ENCODE measurements around the gene CTDSP2.
"Not testable (repeated sequence)": the region's sequence is repeated elsewhere in the genome, so short reads cannot be mapped to it uniquely, and the experiment has no call there.

Gene CTDSP2

DNA sequence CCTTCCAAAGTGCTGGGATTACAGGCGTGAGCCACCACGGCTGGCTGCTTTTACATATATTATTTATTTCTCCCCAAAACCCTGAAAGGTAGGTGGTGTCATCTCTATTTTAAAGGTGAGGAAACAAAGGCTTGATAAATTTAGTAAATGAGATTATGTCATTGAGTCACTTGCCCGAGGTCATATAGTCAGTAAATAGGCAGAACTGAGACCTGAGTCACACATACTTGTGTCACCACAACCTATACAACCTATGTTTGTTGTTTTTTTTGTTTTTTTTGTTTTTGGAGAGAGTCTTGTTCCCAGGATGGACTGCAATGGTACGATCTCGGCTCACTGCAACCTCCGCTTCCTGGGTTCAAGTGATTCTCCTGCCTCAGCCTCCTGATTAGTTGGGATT lies 51.2 kb downstream of the CTDSP2 start:
- peak; percentile 69 for DNase-seq (ENCODE audit: low read depth, low spot score)
- H3K27ac ChIP-seq = peak overlapping the region; percentile 32

DNA sequence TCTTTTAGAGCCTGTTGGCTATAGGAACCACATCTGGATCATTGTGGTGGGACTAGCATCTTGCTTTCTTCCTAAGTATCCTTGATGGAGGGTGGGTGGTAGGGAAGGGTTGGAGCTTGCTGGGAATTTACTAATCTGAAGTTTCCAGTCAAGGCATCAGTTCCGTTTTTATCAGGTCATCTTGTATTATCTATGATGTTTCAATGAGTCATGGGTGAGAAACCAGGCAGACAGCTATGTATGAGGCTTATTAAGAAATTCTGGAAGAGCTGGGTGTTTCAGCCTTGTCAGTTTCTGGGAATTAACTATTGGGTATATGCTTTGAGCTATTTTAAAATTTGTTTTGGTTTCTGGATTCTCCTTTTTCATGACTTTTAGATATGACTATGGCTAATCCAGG lies 52.6 kb downstream of the CTDSP2 start:
- DNase-seq (ENCODE audit: low read depth, low spot score) = peak; percentile 65
- peak overlapping the region; percentile 53 for H3K27ac ChIP-seq

GRCh38 chr12:57783861-57784260 lies 62.7 kb downstream of the CTDSP2 start:
- no peak for DNase-seq (ENCODE audit: low read depth, low spot score)
- no peak overlapping the region for H3K27ac ChIP-seq

DNA sequence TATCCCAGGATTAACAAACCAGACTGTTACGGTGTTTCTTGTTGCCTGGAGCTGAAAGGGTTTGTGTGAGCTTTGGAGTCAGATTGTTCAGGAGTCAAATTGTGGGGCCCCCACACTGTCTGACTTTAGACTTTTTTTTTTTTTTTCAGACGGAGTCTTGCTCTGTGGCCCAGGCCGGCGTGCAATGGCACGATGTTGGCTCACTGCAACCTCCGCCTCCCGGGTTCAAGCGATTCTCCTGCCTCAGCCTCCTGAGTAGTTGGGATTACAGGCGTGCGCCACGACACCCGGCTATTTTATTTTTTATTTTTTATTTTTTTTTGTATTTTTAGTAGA lies 63.1 kb downstream of the CTDSP2 start:
- H3K27ac ChIP-seq = no peak overlapping the region
- no peak for DNase-seq (ENCODE audit: low read depth, low spot score)

DNA sequence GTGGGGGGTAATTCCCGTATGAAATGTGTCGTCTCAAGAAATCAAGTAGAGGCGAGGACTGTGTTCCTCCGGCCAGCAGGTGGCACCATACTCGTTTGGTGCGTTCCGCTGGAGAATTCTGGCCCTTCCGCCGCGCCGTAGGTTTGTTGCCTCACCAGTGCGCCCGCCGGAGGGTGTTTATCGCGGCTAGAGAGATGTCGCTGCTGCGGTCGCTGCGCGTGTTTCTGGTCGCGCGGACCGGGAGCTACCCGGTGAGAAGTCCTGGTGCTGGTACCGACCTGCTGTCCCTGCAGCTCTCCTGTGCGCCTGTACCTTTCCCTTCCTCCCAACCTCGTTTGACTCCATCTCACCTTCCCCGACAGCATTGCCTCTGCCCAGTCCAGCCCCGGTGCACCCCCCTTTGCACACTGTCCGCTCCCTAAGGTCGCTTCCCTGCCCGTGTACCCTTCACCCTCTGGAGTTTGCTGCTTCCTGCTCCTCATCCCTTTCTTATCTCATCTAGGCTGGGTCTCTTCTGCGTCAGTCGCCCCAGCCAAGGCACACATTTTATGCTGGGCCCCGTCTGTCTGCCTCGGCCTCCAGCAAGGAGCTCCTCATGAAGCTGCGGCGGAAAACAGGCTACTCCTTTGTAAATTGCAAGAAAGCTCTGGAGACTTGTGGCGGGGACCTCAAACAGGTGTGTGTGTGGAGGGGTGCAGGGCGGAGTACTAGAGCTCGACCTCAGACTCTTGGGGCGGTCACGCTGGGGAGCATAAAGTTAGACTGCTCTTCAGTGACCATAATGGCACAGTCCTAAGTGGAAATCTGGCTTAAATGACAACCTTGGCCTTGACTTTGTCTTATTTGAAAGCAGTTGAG lies 63.7 kb downstream of the CTDSP2 start, which contains the start of gene TSFM:
TSFM (plus strand) TSS at position 180 of the 858 bp plus-strand sequence; CDS start at position 195, 15 bp downstream.
- DNase-seq (ENCODE audit: low read depth, low spot score) = peak; percentile 67
- H3K27ac ChIP-seq = peak within 1 kb of the TSS; percentile 23

- no peak for DNase-seq (ENCODE audit: low read depth, low spot score)
- H3K27ac ChIP-seq = no peak overlapping the region
These were observed 64.3 kb downstream of the CTDSP2 start for GRCh38 chr12:57782243-57782607.

DNA sequence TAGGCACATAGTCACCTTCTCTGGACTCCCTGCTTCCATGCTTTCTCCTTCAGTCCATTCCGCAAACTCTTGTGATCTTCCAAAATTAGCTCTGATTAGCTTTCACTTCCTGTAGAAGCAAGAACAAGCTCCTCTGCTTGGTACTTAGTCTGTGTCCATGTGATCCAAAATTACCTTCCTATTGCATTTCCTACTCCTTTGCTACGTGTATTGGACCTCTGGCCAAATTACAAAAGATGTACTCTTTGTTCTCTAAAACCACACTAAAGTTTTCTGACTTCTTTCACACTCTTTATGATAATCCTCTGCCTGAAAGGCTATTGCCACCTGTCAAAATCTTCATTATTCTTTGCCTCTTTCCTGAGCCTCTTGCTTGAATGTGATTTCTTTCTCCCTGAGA lies 64.7 kb downstream of the CTDSP2 start:
- no peak for DNase-seq (ENCODE audit: low read depth, low spot score)

GRCh38 chr12:57781244-57781643 lies 65.3 kb downstream of the CTDSP2 start:
- no peak overlapping the region for H3K27ac ChIP-seq
- no peak for DNase-seq (ENCODE audit: low read depth, low spot score)

More for the DNA sequence above, 64.7 kb downstream of the CTDSP2 start:
- no peak overlapping the region for H3K27ac ChIP-seq

DNA sequence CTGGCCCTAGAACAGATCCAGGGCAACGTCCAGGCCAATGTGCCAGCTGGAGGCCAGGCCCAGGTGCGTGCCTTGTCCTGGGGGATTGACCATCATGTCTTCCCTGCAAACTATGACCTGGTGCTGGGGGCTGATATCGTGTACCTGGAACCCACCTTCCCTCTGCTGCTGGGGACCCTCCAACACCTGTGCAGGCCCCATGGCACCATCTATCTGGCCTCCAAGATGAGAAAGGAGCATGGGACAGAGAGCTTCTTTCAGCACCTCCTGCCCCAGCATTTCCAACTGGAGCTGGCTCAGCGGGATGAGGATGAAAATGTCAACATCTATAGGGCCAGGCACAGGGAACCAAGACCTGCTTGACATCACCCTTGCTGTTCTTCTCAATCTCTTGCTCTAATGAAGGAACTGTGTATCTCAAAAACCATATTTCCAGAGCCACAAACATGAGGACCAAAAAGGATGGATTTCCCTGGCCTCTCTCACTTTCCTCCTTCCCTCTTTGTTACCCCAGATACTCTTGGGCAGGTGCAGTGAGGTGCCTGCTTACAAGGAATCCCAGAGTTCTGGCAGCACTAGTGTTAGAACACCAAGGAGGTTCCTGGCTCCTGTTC lies 66.1 kb downstream of the CTDSP2 start:
- H3K27ac ChIP-seq = no peak overlapping the region
- no peak for DNase-seq (ENCODE audit: low read depth, low spot score)

GRCh38 chr12:57779736-57780135 lies 66.8 kb downstream of the CTDSP2 start:
- no peak for DNase-seq (ENCODE audit: low read depth, low spot score)
- H3K27ac ChIP-seq = no peak overlapping the region

DNA sequence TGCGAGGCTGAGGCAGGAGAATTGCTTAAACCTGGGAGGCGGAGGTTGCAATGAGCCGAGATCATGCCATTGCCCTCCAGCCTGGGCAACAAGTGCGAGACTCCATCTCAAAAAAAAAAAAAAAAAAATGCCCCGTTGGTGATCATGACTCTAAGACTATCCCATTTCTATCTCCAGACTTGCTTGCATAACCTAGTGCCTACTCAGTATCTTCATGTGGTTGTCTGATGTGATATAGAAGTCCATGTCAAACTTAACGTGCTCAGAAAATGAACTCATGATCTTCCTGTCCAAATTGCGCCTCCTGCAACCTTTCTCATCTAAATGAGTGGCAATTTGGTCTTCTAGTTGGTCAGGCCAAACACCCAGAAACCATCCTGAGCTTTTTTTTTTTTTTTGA lies 68.6 kb downstream of the CTDSP2 start:
- H3K27ac ChIP-seq = no peak overlapping the region
- no peak for DNase-seq (ENCODE audit: low read depth, low spot score)

DNA sequence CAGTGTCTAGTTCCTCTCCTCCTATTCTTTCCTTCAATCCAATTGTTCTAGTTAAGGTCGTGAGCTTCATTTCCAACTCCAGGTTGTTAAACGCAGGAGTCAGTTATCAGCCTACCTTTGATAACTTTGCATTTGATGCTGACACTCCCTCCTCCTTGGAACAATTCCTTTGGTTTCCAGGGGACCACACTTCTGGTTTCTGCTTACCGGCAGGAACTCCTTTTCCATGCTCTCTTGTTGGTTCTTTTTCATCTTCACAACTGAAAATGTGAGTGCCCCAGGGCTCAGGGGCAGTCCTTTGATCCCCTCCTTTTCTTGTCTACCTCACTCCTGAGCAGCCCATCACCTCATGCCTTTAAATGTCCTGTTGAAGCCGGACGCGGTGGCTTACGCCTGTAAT lies 69.2 kb downstream of the CTDSP2 start:
- DNase-seq (ENCODE audit: low read depth, low spot score) = no peak
- no peak overlapping the region for H3K27ac ChIP-seq

GRCh38 chr12:57776247-57776587 lies 70.3 kb downstream of the CTDSP2 start:
- no peak overlapping the region for H3K27ac ChIP-seq
- no peak for DNase-seq (ENCODE audit: low read depth, low spot score)

DNA sequence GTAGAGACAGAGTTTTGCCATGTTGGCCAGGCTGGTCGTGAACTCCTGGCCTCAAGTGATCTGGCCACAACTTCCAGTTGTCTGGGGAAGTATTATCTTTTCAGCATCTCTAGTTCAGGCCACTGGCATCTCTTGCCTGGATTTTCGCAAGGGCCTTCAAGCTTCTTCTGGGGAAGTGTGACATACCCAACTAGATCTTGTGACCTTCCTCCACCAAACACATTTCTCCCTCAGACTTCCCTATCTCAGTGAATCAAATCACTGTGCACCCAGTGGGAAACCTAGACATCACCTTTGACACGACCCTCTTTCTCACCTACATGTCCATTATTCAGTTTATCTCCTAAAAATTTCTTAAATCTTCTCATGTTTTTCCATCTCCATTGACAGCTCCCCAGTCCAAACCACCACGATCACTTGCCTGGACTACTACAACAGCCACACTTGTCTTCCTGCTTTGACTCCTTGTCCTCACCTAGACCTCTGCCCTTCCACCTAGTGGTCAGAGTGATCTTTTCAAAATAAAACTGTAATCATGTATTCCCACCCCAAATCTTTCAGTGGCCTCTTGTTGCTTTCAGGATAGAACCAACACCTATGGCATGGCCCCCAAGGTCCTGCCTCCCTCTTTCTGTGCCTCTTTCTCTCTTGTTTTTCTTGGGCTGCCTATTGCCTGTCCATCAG lies 70.8 kb downstream of the CTDSP2 start:
- no peak overlapping the region for H3K27ac ChIP-seq
- DNase-seq (ENCODE audit: low read depth, low spot score) = no peak

- no peak overlapping the region for H3K27ac ChIP-seq
- no peak for DNase-seq (ENCODE audit: low read depth, low spot score)
These were observed 71.5 kb downstream of the CTDSP2 start for GRCh38 chr12:57775044-57775443.

DNA sequence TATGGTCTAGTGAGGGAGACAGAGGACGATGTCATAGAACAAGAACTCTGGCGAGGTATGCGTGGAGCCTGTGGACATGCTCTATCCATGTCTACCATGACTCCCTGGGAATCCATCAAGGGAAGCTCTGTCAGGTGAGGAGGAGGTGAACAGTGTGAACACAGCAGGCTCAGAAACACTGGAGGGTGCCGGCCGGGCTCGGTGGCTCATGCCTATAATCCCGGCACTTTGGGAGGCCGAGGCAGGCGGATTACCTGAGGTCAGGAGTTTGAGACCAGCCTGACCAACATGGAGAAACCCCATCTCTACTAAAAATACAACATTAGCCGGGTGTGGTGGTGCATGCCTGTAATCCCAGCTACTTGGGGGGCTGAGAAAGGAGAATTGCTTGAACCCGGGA lies 71.9 kb downstream of the CTDSP2 start:
- not testable (repeated sequence) for DNase-seq (ENCODE audit: low read depth, low spot score)

GRCh38 chr12:57772429-57773322 lies 73.9 kb downstream of the CTDSP2 start, which contains the start of gene EEF1AKMT3:
Gene EEF1AKMT3 (plus strand): TSS chr12:57772614. CDS start chr12:57772725, 111 bp downstream.
- H3K27ac ChIP-seq = peak within 1 kb of the TSS; percentile 82
- DNase-seq (ENCODE audit: low read depth, low spot score) = no peak

More for the DNA sequence above, 71.9 kb downstream of the CTDSP2 start:
- not testable (repeated sequence) for H3K27ac ChIP-seq

DNA sequence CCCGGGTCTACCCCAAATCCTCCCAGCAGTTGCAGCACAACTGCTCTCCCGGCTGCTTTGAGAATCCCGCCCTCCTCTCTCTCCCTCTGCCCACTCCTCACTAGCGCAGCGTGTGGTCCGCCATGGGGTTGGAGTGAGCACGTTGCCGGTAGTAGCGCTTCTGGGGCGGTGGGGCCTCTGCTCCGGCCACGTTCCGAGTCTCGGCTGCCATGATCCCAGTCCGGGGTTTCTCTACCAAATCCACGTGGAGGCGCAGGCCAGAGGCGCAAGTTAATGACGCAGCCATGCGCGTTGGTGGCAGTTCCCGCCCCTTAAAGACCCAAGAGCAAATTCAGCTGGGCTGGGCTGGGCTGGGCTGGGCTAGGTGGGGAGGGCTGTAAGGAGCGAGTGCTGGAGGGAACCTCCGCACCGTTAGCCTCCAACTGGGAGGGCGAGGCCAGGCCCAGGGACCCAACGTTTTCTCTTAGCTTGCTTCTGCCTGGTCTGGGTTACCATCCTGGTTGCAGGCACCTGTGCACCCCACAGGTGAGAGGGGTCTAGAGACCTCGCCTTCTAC lies 74.6 kb downstream of the CTDSP2 start, which contains the start of gene METTL1:
METTL1 (minus strand) TSS at position 233 of the 556 bp plus-strand sequence; CDS start at position 211, 22 bp downstream.
- peak within 1 kb of the TSS; percentile 82 for H3K27ac ChIP-seq
- peak; percentile 83 for DNase-seq (ENCODE audit: low read depth, low spot score)

- DNase-seq (ENCODE audit: low read depth, low spot score) = peak; percentile 59
- peak overlapping the region; percentile 82 for H3K27ac ChIP-seq
These were observed 75.2 kb downstream of the CTDSP2 start for GRCh38 chr12:57771236-57771872.

Data from epithelial cell of prostate (primary cell).